Neural progenitor cell (in vitro differentiated cells): Measurements from ENCODE around the gene CHRNA10. TPM values are rescaled to one million over a fixed set of nuclear protein-coding genes. Genes with fewer than 3 reads are reported as not detected.
A peak's percentile ranks its signal among the peaks of the same experiment; 100 is the strongest.

Source experiments
- DNase-seq: peaks from one replicate; pipeline ENCODE4 v3.0.0-alpha.2; 2016; ENCODE audit warnings: low spot score
- H2AFZ ChIP-seq: fragments of 200-600 bp; sonication (generic); replicated peaks from 2 replicates; pipeline ENCODE4 v1.6.1; 2016; ENCODE audit warnings: antibody characterized with exemption
- H3F3A ChIP-seq: fragments of 200-600 bp; sonication (generic); 2 replicates; pipeline ENCODE4 v1.6.1; 2016; ENCODE audit warnings: antibody characterized with exemption, low read depth
- H3K27ac ChIP-seq: fragments of 200-600 bp; sonication (generic); 2 replicates; pipeline ENCODE4 v1.5.1; 2016; ENCODE audit warnings: mild to moderate bottlenecking
- H3K27me3 ChIP-seq: fragments of 200-600 bp; sonication (generic); 2 replicates; pipeline ENCODE4 v1.6.1; 2016; ENCODE audit warnings: mild to moderate bottlenecking, moderate library complexity
- H3K36me3 ChIP-seq: fragments of 200-600 bp; sonication (generic); 2 replicates; pipeline ENCODE4 v1.5.1; 2016
- H3K4me1 ChIP-seq: fragments of 200-600 bp; sonication (generic); 2 replicates; pipeline ENCODE4 v1.6.1; 2016; ENCODE audit warnings: mixed run types
- H3K4me2 ChIP-seq: fragments of 200-600 bp; sonication (generic); 2 replicates; pipeline ENCODE4 v1.6.1; 2016
- H3K4me3 ChIP-seq: fragments of 200-600 bp; sonication (generic); 2 replicates; pipeline ENCODE4 v1.5.1; 2016
- H3K79me2 ChIP-seq: fragments of 200-600 bp; sonication (generic); 2 replicates; pipeline ENCODE4 v1.6.1; 2016; ENCODE audit warnings: low read depth
- H3K9ac ChIP-seq: fragments of 200-600 bp; sonication (generic); 2 replicates; pipeline ENCODE4 v1.6.1; 2016
- H3K9me3 ChIP-seq: fragments of 200-600 bp; sonication (generic); 2 replicates; pipeline ENCODE4 v1.5.1; 2016; ENCODE audit warnings: low read depth
- H4K20me1 ChIP-seq: fragments of 200-600 bp; sonication (generic); 2 replicates; pipeline ENCODE4 v1.6.1; 2016; ENCODE audit warnings: low read depth
- H3K27ac Mint-ChIP-seq: 3 replicates; pipeline ENCODE4 v1.8.0; 2021; ENCODE audit warnings: mixed read lengths
- H3K27me3 Mint-ChIP-seq: 2 replicates; pipeline ENCODE4 v1.8.0; 2022; ENCODE audit warnings: low read depth, mild to moderate bottlenecking, inconsistent platforms, moderate library complexity, mixed read lengths; ENCODE audit not compliant: insufficient read depth
- H3K36me3 Mint-ChIP-seq: 3 replicates; pipeline ENCODE4 v1.8.0; 2021; ENCODE audit warnings: mixed read lengths
- H3K4me1 Mint-ChIP-seq: 3 replicates; pipeline ENCODE4 v1.8.0; 2021; ENCODE audit warnings: mixed read lengths
- H3K4me3 Mint-ChIP-seq: 3 replicates; pipeline ENCODE4 v1.8.0; 2021; ENCODE audit warnings: mild to moderate bottlenecking, moderate library complexity, mixed read lengths
- H3K9me3 Mint-ChIP-seq: 3 replicates; pipeline ENCODE4 v1.8.0; 2020; ENCODE audit warnings: mixed read lengths
- EZH2 ChIP-seq: fragments of 200-600 bp; sonication (generic); IDR thresholded peaks from 2 replicates; pipeline ENCODE4 v1.6.1; 2017; ENCODE audit warnings: antibody characterized with exemption, mild to moderate bottlenecking, moderate library complexity
- EZH2phosphoT487 ChIP-seq: fragments of 200-600 bp; sonication (generic); IDR thresholded peaks from 2 replicates; pipeline ENCODE4 v1.6.1; 2017; ENCODE audit warnings: antibody characterized with exemption
- total RNA-seq: library from RNA; depleted of rRNA; stranded (reverse); fragments of >200 nt; gene quantifications from 2 replicates; pipeline ENCODE4 v1.2.3, GENCODE V29; 2015; ENCODE audit warnings: low replicate concordance
- TF ChIP-seq, protein P1 (sequence below): fragments of 200-600 bp; sonication (generic); IDR thresholded peaks from 2 replicates; pipeline ENCODE4 v1.5.1; 2017; ENCODE audit warnings: antibody characterized with exemption, mild to moderate bottlenecking

CHRNA10 gene, protein sequence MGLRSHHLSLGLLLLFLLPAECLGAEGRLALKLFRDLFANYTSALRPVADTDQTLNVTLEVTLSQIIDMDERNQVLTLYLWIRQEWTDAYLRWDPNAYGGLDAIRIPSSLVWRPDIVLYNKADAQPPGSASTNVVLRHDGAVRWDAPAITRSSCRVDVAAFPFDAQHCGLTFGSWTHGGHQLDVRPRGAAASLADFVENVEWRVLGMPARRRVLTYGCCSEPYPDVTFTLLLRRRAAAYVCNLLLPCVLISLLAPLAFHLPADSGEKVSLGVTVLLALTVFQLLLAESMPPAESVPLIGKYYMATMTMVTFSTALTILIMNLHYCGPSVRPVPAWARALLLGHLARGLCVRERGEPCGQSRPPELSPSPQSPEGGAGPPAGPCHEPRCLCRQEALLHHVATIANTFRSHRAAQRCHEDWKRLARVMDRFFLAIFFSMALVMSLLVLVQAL
- total RNA-seq: 0.21 and 0.62 TPM in 2 replicates

DNA sequence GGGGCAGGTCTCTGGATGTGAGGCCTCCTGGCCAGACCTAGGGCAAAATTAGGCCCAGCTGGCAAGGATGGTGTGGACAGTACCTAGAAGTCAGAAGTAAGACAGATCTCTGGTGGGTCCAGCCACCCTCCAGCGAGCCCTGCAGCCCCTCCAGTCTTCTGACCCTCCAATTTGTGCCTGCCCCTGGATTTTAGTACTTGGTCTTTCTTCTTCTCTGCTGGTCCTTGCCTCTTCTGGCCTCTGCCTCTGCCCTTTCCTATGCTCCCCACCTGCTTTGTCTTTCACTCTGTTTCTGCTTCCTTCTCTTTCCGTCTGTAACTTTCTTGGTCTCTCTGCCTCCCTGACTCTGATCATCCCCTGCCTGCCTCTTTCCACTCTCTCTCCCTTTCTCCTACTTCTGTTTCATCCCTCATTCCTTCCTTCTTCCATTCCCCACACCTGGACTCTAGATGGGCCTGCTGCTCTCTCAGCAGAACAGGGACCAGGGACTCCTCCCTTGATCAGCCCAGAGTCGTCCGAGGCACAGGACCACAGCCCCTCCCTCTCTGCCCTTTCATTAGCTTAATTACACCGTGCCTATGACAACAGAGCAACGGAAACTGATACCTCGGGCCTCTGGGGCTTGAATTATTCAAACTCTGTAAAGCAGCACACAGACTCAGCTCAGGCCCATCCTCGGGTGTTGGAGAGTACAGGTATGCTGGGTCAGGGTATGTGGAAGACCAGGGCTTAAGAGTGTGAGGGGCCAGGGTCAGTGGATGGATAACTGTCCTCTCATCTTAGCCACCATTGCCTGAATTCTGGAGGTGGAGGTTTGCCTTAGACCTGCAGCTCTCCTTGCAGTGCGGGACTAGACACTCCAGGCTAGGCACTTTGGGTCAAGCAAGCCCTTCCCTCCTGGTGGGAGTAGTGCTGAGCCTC lies at the start of gene CHRNA10:
CHRNA10 (minus strand) TSS at position 51 of the 921 bp plus-strand sequence. CDS start 72 bp downstream, outside the sequence.
- no peaks in the 10 kb centered on the region for H3K4me1 ChIP-seq
- H3F3A ChIP-seq: no peaks in the 10 kb centered on the region
- H4K20me1 ChIP-seq: no peaks in the 10 kb centered on the region
- H3K9me3 ChIP-seq: no peaks in the 10 kb centered on the region
- H3K4me3 ChIP-seq: no peak within 1 kb of the TSS
- no peaks in the 10 kb centered on the region for H3K9me3 Mint-ChIP-seq
- H3K36me3 ChIP-seq: peaks cover 14% of the 10 kb centered on the region
- H3K36me3 Mint-ChIP-seq: peaks cover 48% of the 10 kb centered on the region
- H3K27me3 Mint-ChIP-seq: peaks cover 4% of the 10 kb centered on the region
- peak within 1 kb of the TSS; percentile 11 for H3K27ac ChIP-seq
- H3K79me2 ChIP-seq: no peaks in the 10 kb centered on the region
- no peak within 1 kb of the TSS for H3K4me2 ChIP-seq
- H3K4me1 Mint-ChIP-seq: peaks cover 3% of the 10 kb centered on the region
- peak; percentile 33 for DNase-seq
- H3K27ac Mint-ChIP-seq: peak within 1 kb of the TSS; percentile 7
- peak within 1 kb of the TSS; percentile 1 for H3K4me3 Mint-ChIP-seq
- H2AFZ ChIP-seq: no peak within 1 kb of the TSS
- no peaks in the 10 kb centered on the region for H3K27me3 ChIP-seq
- TF ChIP-seq, protein P1, sequence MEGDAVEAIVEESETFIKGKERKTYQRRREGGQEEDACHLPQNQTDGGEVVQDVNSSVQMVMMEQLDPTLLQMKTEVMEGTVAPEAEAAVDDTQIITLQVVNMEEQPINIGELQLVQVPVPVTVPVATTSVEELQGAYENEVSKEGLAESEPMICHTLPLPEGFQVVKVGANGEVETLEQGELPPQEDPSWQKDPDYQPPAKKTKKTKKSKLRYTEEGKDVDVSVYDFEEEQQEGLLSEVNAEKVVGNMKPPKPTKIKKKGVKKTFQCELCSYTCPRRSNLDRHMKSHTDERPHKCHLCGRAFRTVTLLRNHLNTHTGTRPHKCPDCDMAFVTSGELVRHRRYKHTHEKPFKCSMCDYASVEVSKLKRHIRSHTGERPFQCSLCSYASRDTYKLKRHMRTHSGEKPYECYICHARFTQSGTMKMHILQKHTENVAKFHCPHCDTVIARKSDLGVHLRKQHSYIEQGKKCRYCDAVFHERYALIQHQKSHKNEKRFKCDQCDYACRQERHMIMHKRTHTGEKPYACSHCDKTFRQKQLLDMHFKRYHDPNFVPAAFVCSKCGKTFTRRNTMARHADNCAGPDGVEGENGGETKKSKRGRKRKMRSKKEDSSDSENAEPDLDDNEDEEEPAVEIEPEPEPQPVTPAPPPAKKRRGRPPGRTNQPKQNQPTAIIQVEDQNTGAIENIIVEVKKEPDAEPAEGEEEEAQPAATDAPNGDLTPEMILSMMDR: no peak
- TF ChIP-seq EZH2phosphoT487 (no peak), EZH2 (no peak)
- no peak within 1 kb of the TSS for H3K9ac ChIP-seq

DNA sequence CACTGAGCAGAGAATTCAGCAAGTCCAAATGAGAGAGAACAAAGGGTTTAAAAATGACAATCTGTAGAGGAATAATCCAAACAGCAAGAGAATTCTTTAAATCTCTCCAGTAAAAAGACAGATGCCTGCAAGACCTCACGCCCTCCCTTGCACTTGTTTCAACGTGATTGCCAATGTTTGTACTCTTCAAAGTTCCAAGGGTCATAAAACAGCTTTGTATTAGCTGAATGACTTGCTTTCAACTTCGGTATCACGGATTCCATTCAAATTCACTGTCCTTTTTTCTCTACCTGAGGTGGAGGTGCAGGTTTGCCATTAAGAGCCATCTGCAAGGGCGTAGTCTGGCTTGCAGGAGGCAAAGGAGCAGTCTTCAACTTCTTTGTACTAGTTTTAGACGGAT lies 41.1 kb upstream of the CHRNA10 start:
- Mint-ChIP-seq H3K4me3 (no peak overlapping the region), H3K4me1 (peaks cover 4% of the 10 kb centered on the region), H3K27me3 (no peaks in the 10 kb centered on the region), H3K9me3 (no peaks in the 10 kb centered on the region), H3K36me3 (peaks cover 25% of the 10 kb centered on the region), H3K27ac (no peak overlapping the region)
- H3K4me2 ChIP-seq: no peak overlapping the region
- peaks cover 6% of the 10 kb centered on the region for H3K79me2 ChIP-seq
- no peaks in the 10 kb centered on the region for H4K20me1 ChIP-seq
- H3K9me3 ChIP-seq: no peaks in the 10 kb centered on the region
- no peak overlapping the region for H2AFZ ChIP-seq
- H3K4me1 ChIP-seq: no peaks in the 10 kb centered on the region
- H3K4me3 ChIP-seq: no peak overlapping the region
- H3F3A ChIP-seq: peaks cover 8% of the 10 kb centered on the region
- H3K27me3 ChIP-seq: no peaks in the 10 kb centered on the region
- DNase-seq: no peak
- TF ChIP-seq, protein P1: no peak
- no peak for TF ChIP-seq EZH2
- TF ChIP-seq EZH2phosphoT487: no peak
- no peak overlapping the region for H3K27ac ChIP-seq
- H3K36me3 ChIP-seq: peaks cover 21% of the 10 kb centered on the region
- H3K9ac ChIP-seq: no peak overlapping the region

DNA sequence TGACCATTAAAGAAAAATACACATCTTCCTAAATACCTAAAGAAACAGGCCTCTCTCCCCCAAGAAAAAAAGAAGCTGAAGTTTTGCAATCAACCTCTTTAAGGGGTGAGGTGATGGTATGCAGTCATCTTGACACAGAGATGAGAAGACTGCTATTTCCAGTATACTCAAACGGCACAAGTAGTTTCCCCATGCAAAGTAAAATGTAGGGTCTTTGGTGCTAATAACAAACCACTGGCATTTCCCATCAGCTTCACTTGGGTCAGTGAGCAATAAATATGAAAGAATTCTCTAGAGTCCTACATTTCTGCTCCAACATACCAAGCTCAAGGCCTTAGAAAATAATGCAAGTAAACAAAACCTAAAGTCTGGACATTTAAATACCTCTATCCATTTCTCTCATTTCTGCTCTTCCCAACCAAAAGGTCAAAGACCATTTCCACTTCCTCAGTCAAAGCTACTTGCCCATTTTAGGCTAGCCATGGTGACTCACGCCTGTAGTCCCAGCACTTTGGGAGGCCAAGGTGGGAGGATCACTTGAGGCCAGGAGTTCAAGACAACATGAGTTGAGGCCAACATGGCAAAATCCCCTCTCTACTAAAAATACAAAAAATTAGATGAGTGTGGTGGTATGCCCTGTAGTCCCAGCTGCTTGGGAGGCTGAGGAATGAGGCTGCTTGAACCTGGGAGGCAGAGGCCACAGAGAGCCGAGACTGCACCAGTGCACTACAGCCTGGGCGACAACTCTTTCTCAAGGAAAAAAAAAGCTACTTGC lies 39.5 kb upstream of the CHRNA10 start:
- H3K9me3 Mint-ChIP-seq: no peaks in the 10 kb centered on the region
- Histone ChIP-seq H3K4me2 (no peak overlapping the region), H3K9me3 (no peaks in the 10 kb centered on the region), H4K20me1 (no peaks in the 10 kb centered on the region), H3K36me3 (peaks cover 21% of the 10 kb centered on the region), H3K4me1 (no peaks in the 10 kb centered on the region), H3K9ac (no peak overlapping the region), H3K27ac (peak overlapping the region; percentile 5), H2AFZ (no peak overlapping the region), H3K27me3 (no peaks in the 10 kb centered on the region), H3K4me3 (no peak overlapping the region), H3F3A (peaks cover 8% of the 10 kb centered on the region), H3K79me2 (peaks cover 6% of the 10 kb centered on the region)
- H3K4me3 Mint-ChIP-seq: no peak overlapping the region
- TF ChIP-seq EZH2phosphoT487 (no peak), EZH2 (no peak)
- TF ChIP-seq, protein P1: no peak
- H3K4me1 Mint-ChIP-seq: peaks cover 4% of the 10 kb centered on the region
- DNase-seq: no peak
- H3K27ac Mint-ChIP-seq: peak overlapping the region; percentile 59
- H3K36me3 Mint-ChIP-seq: peaks cover 32% of the 10 kb centered on the region
- no peaks in the 10 kb centered on the region for H3K27me3 Mint-ChIP-seq
